GM19023 (cell line): ENCODE data around the gene SAMD10.
"Not testable (repeated sequence)": the region's sequence is repeated elsewhere in the genome, so short reads cannot be mapped to it uniquely, and the experiment has no call there.

Source experiments
- ATAC-seq: cut with Tn5 transposase; IDR thresholded peaks from one replicate; pipeline ENCODE4 v1.9.1; 2021; ENCODE audit warnings: mild to moderate bottlenecking, moderate library complexity; ENCODE audit not compliant: unreplicated experiment

The SAMD10 gene

DNA sequence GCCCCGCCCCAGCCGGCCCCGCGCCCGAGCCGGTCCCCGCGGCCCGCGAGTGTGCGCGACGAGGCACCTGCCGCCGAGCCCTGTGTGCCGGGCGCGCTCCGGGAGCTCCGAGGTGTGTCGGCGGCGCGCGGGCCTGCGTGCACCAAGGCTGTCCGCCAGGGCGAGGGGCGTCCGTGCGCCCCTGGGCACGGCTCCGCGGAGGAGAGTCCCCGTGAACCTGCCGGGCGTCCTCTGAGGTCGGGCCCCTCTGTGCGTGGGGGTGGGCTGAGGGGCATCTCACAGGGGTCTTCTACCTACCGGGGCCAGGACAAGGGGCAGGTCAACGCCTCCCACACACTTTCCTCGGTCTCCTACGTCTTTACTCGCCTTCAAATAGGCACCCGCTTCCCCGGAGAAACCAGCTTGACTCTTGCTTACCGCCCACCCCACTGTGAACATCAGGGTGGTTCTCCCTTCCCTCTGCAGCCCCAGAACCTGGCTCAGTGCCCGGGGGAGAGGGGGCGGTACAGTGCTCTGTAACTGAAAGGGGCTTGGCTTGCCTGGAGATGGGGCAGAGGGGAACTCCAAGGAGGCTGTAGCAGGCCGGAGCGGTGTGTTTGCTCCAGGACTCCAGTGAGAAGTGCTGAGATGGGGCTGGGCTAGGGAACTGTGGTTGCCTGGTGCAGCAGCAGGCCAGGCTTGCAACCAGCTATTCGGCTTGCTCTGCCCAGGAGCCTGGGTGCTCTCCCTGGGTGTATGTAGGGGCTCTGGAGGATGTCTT lies at the start of gene SAMD10:
Gene SAMD10 (minus strand): TSS at position 86 of the 760 bp plus-strand sequence. CDS start 175 bp downstream, outside the sequence.
- no peak for ATAC-seq

DNA sequence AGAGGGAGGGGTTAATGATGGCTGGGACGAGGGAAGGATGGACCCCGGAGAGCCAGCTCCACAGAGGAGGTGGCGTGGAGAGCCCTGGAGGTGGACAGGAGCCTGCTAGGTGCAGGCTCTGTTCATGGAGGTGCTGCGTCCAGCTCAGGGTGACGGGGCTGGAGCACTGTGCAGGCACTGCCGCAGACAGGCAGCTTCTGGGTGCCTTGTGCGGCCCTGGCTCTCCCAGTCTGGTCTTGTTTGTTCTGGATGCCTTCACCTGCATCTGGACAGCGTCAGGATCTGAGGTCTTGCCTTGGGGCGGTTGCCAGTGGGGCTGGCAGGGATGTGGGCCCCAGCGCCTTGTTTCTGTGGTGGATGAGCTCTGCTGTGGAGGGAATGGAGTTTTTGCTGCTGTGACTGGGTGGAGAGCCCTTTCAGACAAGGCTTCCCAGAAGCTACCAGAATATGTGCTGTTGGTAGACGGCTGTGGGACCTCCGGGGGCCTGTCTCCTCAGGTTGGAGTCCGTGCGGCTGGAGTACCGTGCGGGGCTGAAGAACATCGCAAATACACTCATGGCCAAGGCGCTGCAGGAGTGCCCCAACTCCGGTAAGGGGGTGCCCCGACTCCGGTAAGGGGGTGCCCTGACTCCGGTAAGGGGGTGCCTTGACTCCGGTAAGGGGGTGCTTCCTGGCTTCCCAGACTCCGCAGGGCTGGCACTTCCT lies 48.7 kb upstream of the SAMD10 start:
- no peak for ATAC-seq

DNA sequence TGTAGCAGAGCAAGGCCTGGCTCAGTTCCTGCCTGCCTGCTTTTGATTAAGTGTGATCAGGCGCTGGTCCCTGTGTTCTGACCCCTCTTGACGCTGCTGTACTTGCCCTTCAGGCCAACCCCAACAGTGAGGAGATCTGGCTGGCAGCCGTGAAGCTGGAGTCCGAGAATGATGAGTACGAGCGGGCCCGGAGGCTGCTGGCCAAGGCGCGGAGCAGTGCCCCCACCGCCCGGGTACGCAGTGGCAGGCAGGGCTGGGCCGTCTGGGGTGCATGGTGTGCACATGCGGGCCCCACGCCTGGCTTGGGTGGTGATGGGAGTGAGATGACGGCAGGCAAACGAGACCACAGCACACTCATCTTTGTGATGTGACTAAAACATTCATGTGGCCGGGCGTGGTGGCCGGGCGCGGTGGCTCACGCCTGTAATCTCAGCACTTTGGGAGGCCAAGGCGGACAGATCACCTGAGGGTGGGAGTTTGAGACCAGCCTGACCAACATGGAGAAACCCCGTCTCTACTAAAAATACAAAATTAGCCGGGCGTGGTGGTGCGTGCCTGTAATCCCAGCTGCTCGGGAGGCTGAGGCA lies 46.5 kb upstream of the SAMD10 start:
- ATAC-seq = no peak

DNA sequence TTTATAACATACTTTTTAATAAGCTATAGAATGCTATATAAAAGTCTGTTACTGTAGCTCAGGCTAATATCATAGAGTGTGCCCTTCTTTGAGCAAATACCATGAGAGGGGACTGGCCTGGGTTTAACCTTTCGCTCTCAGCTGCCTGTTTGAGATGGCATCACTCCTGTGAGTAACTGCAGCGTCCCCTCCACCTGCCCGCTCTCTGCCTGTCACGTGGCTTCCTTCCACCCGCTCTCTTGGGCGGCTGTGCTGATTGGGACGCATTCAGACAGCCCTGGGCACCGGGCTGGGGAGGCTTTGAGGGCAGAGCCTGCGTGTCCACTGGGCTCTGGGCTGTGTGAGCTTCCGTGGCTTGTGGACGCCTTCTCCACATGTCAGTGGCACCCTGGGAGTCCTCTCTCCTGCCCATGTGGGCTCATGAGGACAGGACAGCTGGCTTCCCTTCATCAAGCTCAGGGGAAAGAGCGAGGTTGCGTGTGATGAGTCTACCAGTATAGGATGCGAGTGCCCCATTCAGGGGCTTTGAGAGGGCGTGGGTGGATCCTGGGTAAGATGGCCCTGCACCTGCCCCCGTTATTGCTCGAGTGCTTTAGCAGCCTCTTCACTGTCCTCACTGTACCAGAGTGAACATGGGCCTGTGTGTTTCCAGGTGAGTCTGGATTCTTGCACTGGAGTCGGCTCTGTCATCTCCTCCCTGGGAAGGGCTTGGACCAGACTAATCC lies 45.8 kb upstream of the SAMD10 start:
- ATAC-seq = no peak

DNA sequence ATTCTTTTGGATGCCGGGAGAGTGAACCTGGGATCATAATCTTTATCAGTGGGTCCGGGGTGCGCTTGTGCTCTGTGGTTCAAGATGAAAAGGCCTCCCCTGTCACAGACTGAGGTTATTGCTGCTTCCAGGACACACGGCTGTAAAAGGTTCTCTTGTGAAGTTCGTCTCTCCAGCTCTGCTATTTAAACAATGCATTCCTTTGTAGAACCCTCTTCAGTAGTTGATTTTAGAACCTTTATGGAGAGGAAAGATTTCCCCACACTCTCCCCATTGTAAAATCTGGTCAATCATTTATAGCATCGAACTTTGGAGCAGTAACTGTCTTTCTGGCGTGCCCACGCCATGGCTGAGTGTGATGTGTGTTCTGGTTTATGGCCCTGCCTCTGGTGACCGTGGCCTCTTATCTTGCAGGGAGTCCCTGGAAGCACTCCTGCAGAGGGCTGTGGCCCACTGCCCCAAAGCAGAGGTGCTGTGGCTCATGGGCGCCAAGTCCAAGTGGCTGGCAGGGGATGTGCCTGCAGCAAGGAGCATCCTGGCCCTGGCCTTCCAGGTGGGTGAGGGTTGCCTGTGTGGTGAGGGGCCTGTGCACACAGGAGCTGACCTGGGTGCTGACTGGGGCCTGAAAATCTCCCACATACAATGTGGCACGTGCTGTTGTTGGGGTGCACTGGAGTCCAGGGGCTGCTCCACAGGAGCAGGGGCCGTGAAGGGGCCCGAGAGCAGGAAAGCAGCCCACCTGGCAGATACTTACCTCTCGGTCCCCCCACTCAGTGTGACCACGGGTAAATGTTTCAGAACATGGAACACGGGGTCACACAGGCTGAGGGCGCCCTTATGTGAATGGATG lies 44.9 kb upstream of the SAMD10 start:
- ATAC-seq = no peak

DNA sequence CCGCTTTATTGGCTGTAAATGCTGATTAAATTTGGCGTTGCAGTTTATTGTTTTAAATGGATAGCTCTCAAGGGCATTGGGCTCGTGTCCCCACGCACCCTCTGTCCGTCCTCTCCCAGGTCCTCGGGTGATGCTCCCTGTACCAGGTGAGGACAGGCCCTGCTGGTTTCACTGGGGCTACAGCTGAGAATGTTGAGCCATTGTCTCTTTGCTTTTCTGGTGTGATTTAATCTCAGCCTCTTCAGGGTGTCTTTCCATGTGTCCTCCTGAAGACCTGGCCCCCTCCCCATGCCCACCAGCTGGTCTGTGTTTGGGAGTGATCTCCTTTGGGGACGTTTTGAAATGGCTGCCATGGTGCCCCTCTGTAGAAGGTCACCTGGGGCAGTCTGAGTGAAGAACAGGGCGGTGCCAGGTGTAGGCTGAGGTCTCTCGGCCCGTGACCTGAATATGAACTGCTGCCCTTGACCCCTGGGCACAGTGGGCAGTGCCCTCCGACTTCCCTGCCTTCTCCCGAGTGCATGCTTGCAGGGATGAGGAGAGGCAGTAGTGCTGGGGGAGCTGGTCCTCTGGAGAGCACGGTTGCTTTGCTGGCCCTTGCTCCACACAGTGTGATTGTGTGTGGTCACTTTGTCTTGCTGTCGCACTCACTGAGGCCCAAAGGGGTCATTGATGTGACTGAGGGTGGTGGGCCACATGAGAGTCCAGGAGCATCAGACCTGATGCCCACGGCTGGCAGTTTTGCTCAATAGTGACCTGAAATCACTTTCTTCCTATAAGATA lies 44.1 kb upstream of the SAMD10 start:
- ATAC-seq = no peak

DNA sequence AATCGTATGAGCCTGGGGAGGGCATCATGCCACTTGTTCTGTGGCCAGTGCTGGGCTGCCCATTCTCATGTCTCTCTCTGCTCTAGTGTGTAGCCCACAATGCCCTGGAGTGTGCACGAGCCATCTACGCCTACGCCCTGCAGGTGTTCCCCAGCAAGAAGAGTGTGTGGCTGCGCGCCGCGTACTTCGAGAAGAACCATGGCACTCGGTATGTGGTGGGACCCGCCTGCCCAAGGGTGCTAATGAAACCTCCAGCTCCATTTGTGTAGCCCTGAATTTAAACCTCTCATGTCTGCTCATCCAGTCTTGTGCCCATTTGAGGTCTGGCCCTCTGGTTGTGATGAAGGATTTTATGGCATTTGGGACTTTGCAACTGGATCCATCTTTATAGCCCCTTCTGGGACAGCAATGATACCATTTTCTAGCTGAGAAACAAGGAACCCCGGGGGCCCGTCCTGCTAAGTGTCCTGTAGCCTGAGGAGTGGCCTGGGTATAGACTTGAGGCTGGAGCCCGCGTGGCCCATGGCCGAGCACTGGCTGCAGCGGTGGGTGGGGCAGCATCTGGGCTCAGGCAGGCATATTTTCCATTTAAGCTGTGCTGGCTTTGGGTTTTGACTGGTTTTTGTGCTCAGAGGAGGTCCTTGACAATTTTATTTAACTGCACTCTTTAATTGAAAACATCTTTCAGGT lies 43.4 kb upstream of the SAMD10 start:
- ATAC-seq = no peak

DNA sequence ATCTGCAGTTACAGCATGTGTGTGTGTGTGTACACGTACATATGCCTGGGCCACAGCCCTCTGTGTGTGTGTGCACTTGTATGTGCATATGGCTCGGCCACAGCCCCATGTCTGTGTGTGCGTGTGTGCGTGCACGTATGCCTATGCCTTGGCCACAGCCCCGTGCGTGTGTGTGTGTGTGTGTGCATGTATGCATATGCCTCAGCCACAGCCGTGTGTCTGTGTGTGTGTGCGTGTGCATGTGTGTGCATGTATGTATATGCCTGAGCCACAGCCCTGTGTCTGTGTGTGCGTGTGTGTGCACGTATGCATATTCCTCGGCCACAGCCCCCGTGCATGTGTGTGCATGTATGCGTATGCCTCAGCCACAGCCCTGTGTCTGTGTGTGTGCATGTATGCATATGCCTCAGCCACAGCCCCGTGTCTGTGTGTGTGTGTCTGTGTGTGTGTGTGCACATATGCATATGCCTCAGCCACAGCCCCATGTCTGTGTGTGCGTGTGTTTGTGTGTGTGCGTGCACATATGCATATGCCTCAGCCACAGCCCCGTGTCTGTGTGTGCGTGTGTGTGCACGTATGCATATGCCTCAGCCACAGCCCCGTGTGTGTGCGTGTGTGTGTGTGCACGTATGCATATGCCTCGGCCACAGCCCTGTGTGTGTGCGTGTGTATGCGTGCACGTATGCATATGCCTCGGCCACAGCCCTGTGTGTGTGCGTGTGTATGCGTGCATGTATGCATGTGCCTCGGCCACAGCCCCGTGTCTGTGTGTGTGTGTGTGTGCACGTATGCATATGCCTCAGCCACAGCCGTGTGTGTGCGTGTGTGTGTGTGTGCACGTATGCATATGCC lies 41.9 kb upstream of the SAMD10 start:
- ATAC-seq = no peak

DNA sequence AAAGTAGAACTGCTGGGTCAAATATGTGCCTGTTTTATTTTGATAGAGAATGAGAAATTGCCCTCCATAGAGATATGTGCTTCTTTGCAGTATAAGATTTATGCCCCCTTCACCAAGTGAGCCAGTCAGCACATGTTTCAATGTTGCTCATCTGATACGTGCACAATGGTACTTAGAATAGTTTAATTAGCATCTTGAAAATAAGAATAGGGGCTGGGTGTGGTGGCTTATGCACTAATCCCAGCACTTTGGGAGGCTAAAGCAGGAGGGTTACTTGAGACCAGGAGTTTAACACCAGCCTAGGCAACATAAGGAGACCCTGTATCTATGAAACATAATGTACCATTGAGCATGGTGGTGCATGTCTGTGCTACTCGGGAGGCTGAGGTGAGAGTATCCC lies 36.2 kb upstream of the SAMD10 start:
- no peak for ATAC-seq

DNA sequence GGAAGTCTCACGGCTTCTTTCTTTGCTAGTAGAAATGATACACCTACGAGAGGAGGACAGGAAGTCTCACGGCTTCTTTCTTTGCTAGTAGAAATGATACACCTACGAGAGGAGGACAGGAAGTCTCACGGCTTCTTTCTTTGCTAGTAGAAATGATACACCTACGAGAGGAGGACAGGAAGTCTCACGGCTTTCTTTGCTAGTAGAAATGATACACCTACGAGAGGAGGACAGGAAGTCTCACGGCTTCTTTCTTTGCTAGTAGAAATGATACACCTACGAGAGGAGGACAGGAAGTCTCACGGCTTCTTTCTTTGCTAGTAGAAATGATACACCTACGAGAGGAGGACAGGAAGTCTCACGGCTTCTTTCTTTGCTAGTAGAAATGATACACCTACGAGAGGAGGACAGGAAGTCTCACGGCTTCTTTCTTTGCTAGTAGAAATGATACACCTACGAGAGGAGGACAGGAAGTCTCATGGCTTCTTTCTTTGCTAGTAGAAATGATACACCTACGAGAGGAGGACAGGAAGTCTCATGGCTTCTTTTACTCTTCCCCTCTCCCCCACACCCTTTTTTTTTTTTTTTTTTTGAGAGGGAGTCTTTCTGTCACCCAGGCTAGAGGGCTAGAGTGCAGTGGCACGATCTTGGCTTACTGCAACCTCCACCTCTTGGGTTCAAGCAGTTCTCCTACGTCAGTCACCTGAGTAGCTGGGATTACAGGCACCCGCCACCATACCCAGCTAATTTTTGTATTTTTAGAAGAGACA lies 33.1 kb upstream of the SAMD10 start:
- not testable (repeated sequence) for ATAC-seq

DNA sequence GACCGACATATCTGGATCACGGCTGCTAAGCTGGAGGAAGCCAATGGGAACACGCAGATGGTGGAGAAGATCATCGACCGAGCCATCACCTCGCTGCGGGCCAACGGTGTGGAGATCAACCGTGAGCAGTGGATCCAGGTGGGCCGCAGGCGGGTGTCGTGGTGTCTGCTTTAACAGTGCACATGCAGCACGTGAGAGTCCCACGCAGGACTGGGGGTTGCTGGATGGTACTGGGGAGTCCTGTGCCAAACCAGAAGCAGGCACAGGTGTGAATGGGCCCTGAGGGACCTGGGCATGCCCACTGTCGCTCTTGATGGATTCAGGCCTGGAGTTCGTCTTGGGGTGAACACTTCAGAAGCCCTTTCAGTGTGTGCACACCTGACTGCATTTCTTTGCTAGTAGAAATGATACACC lies 31.9 kb upstream of the SAMD10 start:
- no peak for ATAC-seq

DNA sequence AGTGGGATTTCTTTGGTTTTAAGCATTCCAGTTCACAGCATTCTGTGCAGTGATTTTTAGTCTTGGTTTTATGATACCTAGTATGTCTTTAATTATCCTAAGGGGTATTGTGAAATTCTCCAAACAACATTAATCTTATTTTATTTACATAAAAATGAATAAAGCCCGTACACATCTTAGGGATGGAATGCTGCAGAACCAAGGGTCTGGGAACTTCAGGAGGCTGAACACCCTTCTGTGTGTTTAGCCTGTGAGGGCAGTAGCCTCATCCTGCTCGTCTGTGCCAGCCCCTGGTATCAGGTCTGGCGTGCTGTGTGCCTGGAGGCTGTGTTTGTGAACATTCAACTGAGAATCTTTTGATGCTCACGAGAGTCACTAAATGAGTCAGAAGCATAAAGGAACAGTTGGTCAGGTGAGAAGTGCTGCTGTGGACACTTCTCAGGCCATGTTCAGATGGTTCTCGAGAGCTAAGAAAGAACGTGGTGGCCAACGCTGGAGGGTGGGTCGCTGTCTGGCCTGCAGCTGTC lies 31.3 kb upstream of the SAMD10 start:
- no peak for ATAC-seq

DNA sequence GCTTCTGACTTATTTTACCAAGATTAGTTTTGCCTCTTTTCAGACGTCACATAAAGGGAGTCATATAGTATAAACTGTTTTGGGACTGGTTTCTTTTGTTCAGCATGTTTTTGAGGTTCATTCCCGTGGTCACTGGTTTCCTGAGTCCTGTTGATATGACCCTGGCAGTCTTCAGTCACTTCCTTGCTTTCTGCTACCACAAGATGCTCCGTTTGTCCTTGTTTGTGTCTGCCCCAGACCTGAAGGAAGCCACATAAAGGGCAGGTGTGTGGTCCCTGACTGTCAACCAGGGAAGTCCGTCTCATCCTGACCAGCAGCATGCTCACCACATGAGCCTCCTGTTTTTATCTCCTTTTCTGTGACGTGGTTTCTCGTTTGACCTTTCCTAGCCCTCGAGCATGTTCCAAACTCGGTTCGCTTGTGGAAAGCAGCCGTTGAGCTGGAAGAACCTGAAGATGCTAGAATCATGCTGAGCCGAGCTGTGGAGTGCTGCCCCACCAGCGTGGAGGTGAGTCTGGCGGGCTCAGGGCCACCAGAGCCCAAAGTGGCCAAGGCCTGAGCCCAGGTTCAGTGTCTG lies 30.5 kb upstream of the SAMD10 start:
- no peak for ATAC-seq

DNA sequence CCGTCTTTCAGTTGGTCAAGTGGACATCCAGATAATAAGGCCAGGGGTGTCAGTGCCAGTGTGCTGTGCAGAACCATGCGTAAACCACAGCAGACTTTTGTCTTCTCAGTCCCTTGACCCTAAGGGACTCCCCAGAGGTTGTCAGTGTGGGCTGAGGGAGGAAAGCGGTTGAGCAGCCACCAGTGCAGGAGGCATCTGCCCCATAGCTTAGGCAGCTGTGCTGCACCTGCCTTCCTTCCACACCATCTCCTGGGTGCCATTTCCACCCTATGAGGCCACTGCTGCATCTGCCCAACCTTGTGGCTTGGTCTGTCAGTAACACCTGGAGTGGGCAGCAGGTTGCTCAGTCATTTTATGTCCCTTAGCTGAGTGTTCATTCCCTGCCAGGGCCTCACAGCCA lies 27.5 kb upstream of the SAMD10 start:
- ATAC-seq = no peak

DNA sequence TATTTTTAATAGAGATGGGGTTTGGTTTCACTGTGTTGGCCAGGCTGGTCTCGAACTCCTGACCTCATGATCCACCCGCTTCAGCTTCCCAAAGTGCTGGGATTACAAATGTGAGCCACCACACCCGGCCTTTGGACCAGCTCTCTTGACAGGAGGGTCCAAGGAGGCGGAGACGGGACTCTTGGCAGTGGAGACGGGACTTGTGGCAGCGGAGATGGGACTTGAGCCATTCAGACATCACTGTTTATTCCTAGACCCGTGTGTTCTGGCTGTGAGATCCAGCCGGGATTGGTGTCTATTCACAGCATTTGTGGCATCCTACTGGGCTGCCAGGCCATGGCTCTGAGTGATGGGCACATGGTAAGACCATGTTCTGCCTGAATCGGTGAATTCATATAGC lies 27.0 kb upstream of the SAMD10 start:
- no peak for ATAC-seq

DNA sequence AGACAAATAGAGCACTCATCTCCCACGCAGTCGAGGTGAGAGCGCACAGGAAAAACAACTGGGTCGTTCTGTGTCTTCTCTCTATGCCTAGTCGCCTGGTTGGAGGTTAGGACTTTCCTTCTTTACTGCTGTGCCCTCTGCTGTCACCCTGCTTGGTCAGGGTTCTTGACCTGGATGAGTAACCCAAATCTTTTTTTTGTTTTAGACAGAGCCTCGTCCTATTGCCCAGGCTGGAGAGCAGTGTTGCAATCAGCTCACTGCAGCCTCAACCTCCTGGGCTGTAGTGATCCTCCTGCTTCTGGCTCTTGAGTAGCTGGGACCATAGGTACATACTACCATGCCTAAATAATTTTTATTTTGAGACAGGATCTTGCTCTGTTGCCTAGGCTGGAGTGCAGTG lies 26.0 kb upstream of the SAMD10 start:
- ATAC-seq = no peak
